Colonic mucosa (tissue), 4 donors: ENCODE data around the gene DNM3. TPM values are rescaled to one million over a fixed set of nuclear protein-coding genes. Genes with fewer than 3 reads are reported as not detected.

ENCODE experiments used
- DNase-seq: peaks from one replicate; pipeline ENCODE4 v3.0.0-alpha.2; 2020
- H3K27ac ChIP-seq: fragments of 200-600 bp; one replicate; pipeline ENCODE4 v1.8.0; 2021
- H3K27me3 ChIP-seq: fragments of 200-600 bp; one replicate; pipeline ENCODE4 v1.8.0; 2021
- H3K36me3 ChIP-seq: fragments of 200-600 bp; one replicate; pipeline ENCODE4 v1.8.0; 2021
- H3K4me1 ChIP-seq: fragments of 200-600 bp; one replicate; pipeline ENCODE4 v1.8.0; 2021; ENCODE audit warnings: mild to moderate bottlenecking
- H3K4me3 ChIP-seq: fragments of 200-600 bp; one replicate; pipeline ENCODE4 v1.8.0; 2021
- H3K9ac ChIP-seq, 2 donors: one replicate each; pipeline ENCODE4 v1.7.0; 2013; ENCODE audit warnings: control low read depth in 2 of 2, low read depth in 2 of 2, low read length in 2 of 2
- H3K9me3 ChIP-seq: fragments of 200-600 bp; one replicate; pipeline ENCODE4 v1.8.0; 2021
- intact Hi-C: fragments of 100-400 bp; cut with DNase I; formaldehyde crosslinking; loops from one replicate; pipeline ENCODE4 v1.14.1; 2022
- total RNA-seq, 2 donors: library from RNA; stranded (reverse); fragmentation: NEBNext Ultra II Directional in 1 of 2; extraction: Animal tissue kit (Norgen Biotek cat#: 25700) in 1 of 2; gene quantifications; one replicate each; pipeline ENCODE4 v1.2.1, GENCODE V29; 2021
- TF ChIP-seq, protein P1 (sequence below): fragments of 200-600 bp; IDR thresholded peaks from one replicate; pipeline ENCODE4 v1.8.0; 2022; ENCODE audit warnings: antibody characterized with exemption, mild to moderate bottlenecking
- donor health status: healthy.
- donor health status: DM: no; HTN: no; CAD: no.
- donor health status: DM: no; HTN: no; CAD: no.

DNM3 gene
- total RNA-seq = 1 to 10 TPM; 1.7 to 2.6 TPM

DNA sequence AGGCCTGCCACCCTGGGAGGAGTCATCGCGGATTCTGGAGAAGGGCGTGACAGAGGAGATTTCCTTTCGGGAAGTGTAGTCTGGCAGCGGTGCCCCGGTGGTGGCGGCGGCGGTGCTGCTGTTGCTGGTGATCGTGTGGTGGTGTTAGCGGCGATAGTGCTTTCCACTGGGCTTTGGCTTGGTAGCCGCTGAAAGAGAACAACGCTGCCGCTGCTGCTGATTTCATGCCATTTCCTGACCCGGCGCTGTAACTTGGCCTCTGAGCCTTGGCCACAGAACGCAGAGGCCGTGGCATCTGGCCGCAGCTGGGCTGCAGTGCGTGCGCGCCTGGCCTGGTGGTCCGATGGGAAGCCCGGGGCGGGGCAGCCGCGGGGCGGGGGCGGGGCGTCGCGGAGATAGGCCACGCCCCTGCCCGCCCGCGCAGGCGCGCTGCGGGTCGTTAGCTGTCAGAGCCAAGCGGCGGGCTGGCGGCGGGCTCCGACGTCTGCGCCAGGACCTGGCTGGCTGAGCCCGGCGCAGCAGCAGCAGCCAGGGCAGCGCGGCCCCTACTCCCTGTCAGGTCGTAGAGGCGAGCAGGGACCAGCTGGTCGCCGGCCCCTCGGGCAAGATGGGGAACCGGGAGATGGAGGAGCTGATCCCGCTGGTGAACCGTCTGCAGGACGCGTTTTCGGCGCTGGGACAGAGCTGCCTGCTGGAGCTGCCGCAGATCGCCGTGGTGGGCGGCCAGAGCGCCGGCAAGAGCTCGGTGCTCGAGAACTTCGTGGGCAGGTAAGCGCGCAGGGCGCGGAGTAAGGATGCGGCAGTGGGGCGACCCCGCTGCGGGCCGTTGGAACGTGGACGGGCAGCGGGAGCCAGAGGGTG, at the start of gene DNM3:
Gene DNM3, plus strand, starts transcription at position 449 of the 861 bp plus-strand sequence. Its CDS starts 159 bp downstream, at position 608.
- H3K27me3 ChIP-seq = no peaks in the 10 kb centered on the region
- peak; percentile 80 for DNase-seq
- TF ChIP-seq, protein P1, sequence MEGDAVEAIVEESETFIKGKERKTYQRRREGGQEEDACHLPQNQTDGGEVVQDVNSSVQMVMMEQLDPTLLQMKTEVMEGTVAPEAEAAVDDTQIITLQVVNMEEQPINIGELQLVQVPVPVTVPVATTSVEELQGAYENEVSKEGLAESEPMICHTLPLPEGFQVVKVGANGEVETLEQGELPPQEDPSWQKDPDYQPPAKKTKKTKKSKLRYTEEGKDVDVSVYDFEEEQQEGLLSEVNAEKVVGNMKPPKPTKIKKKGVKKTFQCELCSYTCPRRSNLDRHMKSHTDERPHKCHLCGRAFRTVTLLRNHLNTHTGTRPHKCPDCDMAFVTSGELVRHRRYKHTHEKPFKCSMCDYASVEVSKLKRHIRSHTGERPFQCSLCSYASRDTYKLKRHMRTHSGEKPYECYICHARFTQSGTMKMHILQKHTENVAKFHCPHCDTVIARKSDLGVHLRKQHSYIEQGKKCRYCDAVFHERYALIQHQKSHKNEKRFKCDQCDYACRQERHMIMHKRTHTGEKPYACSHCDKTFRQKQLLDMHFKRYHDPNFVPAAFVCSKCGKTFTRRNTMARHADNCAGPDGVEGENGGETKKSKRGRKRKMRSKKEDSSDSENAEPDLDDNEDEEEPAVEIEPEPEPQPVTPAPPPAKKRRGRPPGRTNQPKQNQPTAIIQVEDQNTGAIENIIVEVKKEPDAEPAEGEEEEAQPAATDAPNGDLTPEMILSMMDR = no peak
- peak within 1 kb of the TSS; percentile 61 to 76 for H3K9ac ChIP-seq
- intact Hi-C loops = no loop called here
- no peaks in the 10 kb centered on the region for H3K9me3 ChIP-seq
- peak within 1 kb of the TSS; percentile 89 for H3K4me3 ChIP-seq
- no peaks in the 10 kb centered on the region for H3K4me1 ChIP-seq
- peak within 1 kb of the TSS; percentile 49 for H3K27ac ChIP-seq
- no peaks in the 10 kb centered on the region for H3K36me3 ChIP-seq

GRCh38 chr1:171792656-171793369, 48.5 kb upstream of the DNM3 start:
- DNase-seq = no peak
- Histone ChIP-seq H3K4me1 (no peaks in the 10 kb centered on the region), H3K9me3 (no peaks in the 10 kb centered on the region), H3K4me3 (no peak overlapping the region), H3K9ac (no peak overlapping the region), H3K36me3 (peaks cover 21% of the 10 kb centered on the region), H3K27me3 (no peaks in the 10 kb centered on the region), H3K27ac (no peak overlapping the region)
- TF ChIP-seq, protein P1 = no peak
- intact Hi-C loops = no loop called here

DNA sequence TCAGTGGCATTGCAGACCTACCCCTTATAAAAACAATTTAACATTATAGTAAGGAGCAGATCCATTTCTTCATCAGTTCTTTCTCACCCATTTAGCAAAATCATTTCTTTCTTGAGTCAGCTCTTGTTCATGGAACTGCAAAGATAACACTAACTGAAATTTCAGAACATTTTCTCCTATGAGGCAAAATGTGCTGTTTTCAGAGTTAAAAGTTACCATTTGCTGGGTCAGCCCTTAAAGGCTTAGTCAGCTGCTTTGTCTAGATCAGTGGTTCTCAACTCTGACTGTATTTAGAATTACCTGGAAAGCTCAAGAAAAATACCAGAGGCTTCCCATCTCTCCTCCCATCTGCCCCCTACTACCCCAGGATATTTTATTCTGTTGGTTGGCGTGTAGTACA, 47.7 kb upstream of the DNM3 start:
- no peaks in the 10 kb centered on the region for H3K9me3 ChIP-seq
- intact Hi-C loops = no loop called here
- no peak overlapping the region for H3K9ac ChIP-seq
- peaks cover 15% of the 10 kb centered on the region for H3K36me3 ChIP-seq
- no peaks in the 10 kb centered on the region for H3K4me1 ChIP-seq
- H3K4me3 ChIP-seq = no peak overlapping the region
- no peaks in the 10 kb centered on the region for H3K27me3 ChIP-seq
- DNase-seq = no peak
- no peak overlapping the region for H3K27ac ChIP-seq
- TF ChIP-seq, protein P1 = no peak

- Histone ChIP-seq H3K27me3 (no peaks in the 10 kb centered on the region), H3K36me3 (peaks cover 15% of the 10 kb centered on the region)
- no peak for DNase-seq
Measured at GRCh38 chr1:171794085-171794484, 47.2 kb upstream of the DNM3 start.

GRCh38 chr1:171796592-171796991, 44.7 kb upstream of the DNM3 start:
- H3K4me3 ChIP-seq = no peak overlapping the region
- no peak overlapping the region for H3K9ac ChIP-seq
- DNase-seq = no peak
- intact Hi-C loops = no loop called here
- no peaks in the 10 kb centered on the region for H3K36me3 ChIP-seq
- no peaks in the 10 kb centered on the region for H3K9me3 ChIP-seq
- H3K27me3 ChIP-seq = no peaks in the 10 kb centered on the region
- H3K4me1 ChIP-seq = no peaks in the 10 kb centered on the region
- TF ChIP-seq, protein P1 = no peak
- no peak overlapping the region for H3K27ac ChIP-seq

More at GRCh38 chr1:171794085-171794484, 47.2 kb upstream of the DNM3 start:
- Histone ChIP-seq H3K27ac (no peak overlapping the region), H3K4me3 (no peak overlapping the region), H3K9me3 (no peaks in the 10 kb centered on the region), H3K9ac (no peak overlapping the region), H3K4me1 (no peaks in the 10 kb centered on the region)
- TF ChIP-seq, protein P1 = no peak
- intact Hi-C loops = no loop called here
